ENCODE data around the gene CAPG. TPM values are rescaled to one million over a fixed set of nuclear protein-coding genes. Genes with fewer than 3 reads are reported as not detected.

CAPG gene, protein sequence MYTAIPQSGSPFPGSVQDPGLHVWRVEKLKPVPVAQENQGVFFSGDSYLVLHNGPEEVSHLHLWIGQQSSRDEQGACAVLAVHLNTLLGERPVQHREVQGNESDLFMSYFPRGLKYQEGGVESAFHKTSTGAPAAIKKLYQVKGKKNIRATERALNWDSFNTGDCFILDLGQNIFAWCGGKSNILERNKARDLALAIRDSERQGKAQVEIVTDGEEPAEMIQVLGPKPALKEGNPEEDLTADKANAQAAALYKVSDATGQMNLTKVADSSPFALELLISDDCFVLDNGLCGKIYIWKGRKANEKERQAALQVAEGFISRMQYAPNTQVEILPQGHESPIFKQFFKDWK
- 12.5 and 27.5 TPM in 2 replicates for total RNA-seq (2011; cell fraction: chromatin; rRNA removed; ENCODE audit: low replicate concordance)
- 22.3 and 22.9 TPM in 2 replicates for total RNA-seq (2011; cell fraction: nucleolus; rRNA removed)
- total RNA-seq (2011; cell fraction: nucleoplasm; rRNA removed), result 12.0 and 16.9 TPM in 2 replicates
- total RNA-seq (2014; rRNA removed) (59.5 and 80.5 TPM in 2 replicates), total RNA-seq (2014; rRNA removed; fragmentation: Illumina TruSeq; extraction: Trizol) (18.9 and 25.3 TPM in 2 replicates), total RNA-seq (2015; rRNA removed; fragmentation: Illumina TruSeq; extraction: Trizol) (82.9 and 85.5 TPM in 2 replicates), total RNA-seq (2021) (56.0 and 59.5 TPM in 2 replicates), polyA plus RNA-seq (2011; rRNA removed) (64.7 and 70.7 TPM in 2 replicates), polyA plus RNA-seq (2014; fragmentation: Illumina TruSeq; extraction: Trizol) (39.4 and 48.0 TPM in 2 replicates), polyA plus RNA-seq (2014; fragmentation: Nextera tagmentation; extraction: Ambion mirVana) (10 to 100 TPM; 10.6 to 21.7 TPM), polyA plus RNA-seq (2014; rRNA removed) (83.4 and 90.4 TPM in 2 replicates), polyA minus RNA-seq (2011; rRNA and poly(A)+ RNA removed) (14.5 and 26.8 TPM in 2 replicates), Bru-seq, nascent RNA (percentile 60 among the genes with signal in this experiment), BruChase-seq, experiment 1, labeled RNA remaining after a 2-hour chase (percentile 49 among the genes with signal in this experiment), BruChase-seq, experiment 2, labeled RNA remaining after a 6-hour chase (percentile 54 among the genes with signal in this experiment)
- polyA plus RNA-seq (2011; cell fraction: cytosol; rRNA removed), result 65.8 and 109 TPM in 2 replicates
- 41.7 and 43.1 TPM in 2 replicates for polyA plus RNA-seq (2011; cell fraction: nucleus; rRNA removed)
- polyA plus RNA-seq (2012), result 96.2 and 154 TPM in 2 replicates
- 16.9 and 25.1 TPM in 2 replicates for polyA minus RNA-seq (2011; cell fraction: cytosol; rRNA and poly(A)+ RNA removed)
- polyA minus RNA-seq (2011; cell fraction: nucleus; rRNA and poly(A)+ RNA removed), result 11.3 and 15.8 TPM in 2 replicates
- long read RNA-seq, experiment 1, transcript CAPG-201 (10 exons, 1,442 nt), result minor isoform, 6 of 41 reads
- long read RNA-seq, experiment 1, transcript CAPG-204 (10 exons, 1,151 nt), result major isoform, 24 of 41 reads
- long read RNA-seq, experiment 1, partial matches to known transcripts, result 9 of 41 reads
- long read RNA-seq, experiment 1, other reads (novel, unspliced or antisense), result 2 of 41 reads
- long read RNA-seq, experiment 2, transcript CAPG-201 (10 exons, 1,442 nt), result major isoform, 15 of 58 reads
- long read RNA-seq, experiment 2, partial matches to known transcripts, result 20 of 58 reads
- long read RNA-seq, experiment 2, other reads (novel, unspliced or antisense), result 22 of 58 reads
- long read RNA-seq, experiment 3, transcript CAPG-204 (10 exons, 1,151 nt), result major isoform, 21 of 30 reads
- long read RNA-seq, experiment 3, partial matches to known transcripts, result 3 of 30 reads
- long read RNA-seq, experiment 3, other reads (novel, unspliced or antisense), result 2 of 30 reads

DNA sequence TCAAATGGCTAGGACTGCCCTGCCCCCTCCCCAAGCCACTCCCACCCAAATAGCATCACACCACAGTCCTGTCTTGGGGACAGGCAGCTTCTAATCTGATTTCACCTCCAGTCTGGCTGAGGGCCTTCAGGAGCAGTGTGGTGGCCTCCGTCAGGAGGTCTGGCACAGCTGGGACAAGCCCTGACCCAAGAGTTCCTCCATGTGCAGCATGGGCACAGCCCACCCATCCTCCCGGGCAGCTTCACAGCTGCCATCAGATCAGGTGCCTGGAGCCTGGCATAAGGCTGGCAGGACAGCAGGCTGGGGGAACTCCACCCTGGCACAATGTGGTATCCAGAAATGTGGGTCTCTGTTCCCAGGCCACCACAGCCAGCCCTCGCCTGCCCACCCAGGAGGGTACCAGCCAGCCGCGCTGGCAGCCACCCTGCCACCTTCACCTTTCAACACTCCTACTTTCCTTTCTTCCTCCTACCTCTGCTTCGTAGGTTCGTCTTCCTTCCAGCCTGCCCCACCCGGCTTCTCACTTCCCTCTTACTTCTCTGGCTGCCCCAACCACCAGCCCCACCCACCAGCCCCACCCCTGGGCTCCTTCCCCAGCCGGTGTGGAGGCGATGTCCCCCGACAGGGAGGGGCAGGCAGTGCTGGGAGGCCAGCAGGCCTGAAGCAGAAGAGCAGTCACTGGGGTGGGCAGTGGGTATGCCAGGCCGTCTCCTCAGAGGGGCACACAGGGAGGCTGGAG lies at the start of gene CAPG:
Gene CAPG (minus strand): TSS at position 522 of the 739 bp plus-strand sequence. CDS start 8,221 bp downstream, outside the sequence.
- in situ Hi-C loops (cut with MboI) (no loop called here), intact Hi-C loops (cut with micrococcal nuclease) (loop anchor here (10.0 kb wide), 1 partner anchor 695 kb away; the partner anchor contains the start of genes POLR1A and PTCD3)
- Histone ChIP-seq H3K9ac (ENCODE audit: insufficient read depth in 1 of 2, low read depth in 2 of 2, low read length in 2 of 2) (peak within 1 kb of the TSS; percentile 37 to 92), H3K4me3 (no peak within 1 kb of the TSS), H3K4me1 (replicated peaks in 1 of 2; ENCODE audit: control insufficient read depth in 2 of 2, insufficient read depth in 2 of 2, low read length in 2 of 2) (peaks cover 47 to 48% of the 10 kb centered on the region in 2 experiments), H2AFZ (ENCODE audit: low read depth, low read length) (peak within 1 kb of the TSS; percentile 58), H3K27me3 (ENCODE audit: control insufficient read depth in 2 of 2, insufficient read depth in 2 of 2, low read length in 2 of 2) (no peaks in the 10 kb centered on the region), H3K9me1 (ENCODE audit: control insufficient read depth, insufficient read depth, low read length) (peaks cover 3% of the 10 kb centered on the region), H3K79me2 (ENCODE audit: control insufficient read depth, insufficient read depth, low read length) (no peaks in the 10 kb centered on the region; the same call in 2 of the 3 replicates), H3K4me2 (ENCODE audit: insufficient read depth, low read length) (peak within 1 kb of the TSS; percentile 65), H3K27ac (ENCODE audit: extremely low read depth, low read depth, low read length) (peak within 1 kb of the TSS; percentile 47; the same call in 2 of the 3 replicates), H3K36me3 (ENCODE audit: control insufficient read depth, insufficient read depth, low read length) (no peaks in the 10 kb centered on the region), H3K9me3 (replicated peaks; ENCODE audit: control insufficient read depth, insufficient read depth, low read depth, low read length) (no peaks in the 10 kb centered on the region), H4K20me1 (replicated peaks; ENCODE audit: control insufficient read depth, insufficient read depth, low read length) (no peaks in the 10 kb centered on the region)
- WGBS (ENCODE audit: insufficient coverage, low coverage, missing lambda C conversion rate), result 27% methylated on average over 4 of the region's 12 CpGs
- peak; percentile 78 to 86 (median 82) for DNase-seq (ENCODE audit: extremely low read depth in 1 of 4, low spot score in 3 of 4)
- FAIRE-seq, result peak; percentile 66
- POLR2A ChIA-PET, result interaction anchor here (63.9 kb wide), 1 partner anchor 136 kb away, joined by 1576 read pairs; the partner anchor contains the start of gene MAT2A
- TSS peak; percentile 4 for BruUV-seq (replicated peaks)
- ATAC-seq, result peak; percentile 86
- CTCF ChIA-PET (ENCODE audit: low intra/inter-chr PET ratio), result no interaction called here
- TF ChIP-seq ATF7 (IDR thresholded peaks at IDR 0.05) (no peak), HLTF (IDR thresholded peaks at IDR 0.05) (peak; percentile 70; the same call in 1 of the 2 replicates), MAZ (CRISPR knock-in tag; conservative IDR thresholded peaks at IDR 0.05 in 1 of 2, IDR thresholded peaks at IDR 0.05 in 1 of 2) (peak; percentile 75 to 80), JUND (IDR thresholded peaks at IDR 0.05; ENCODE audit: borderline replicate concordance, low read depth, low read length) (no peak), JUND (tag; IDR thresholded peaks at IDR 0.05; ENCODE audit: borderline replicate concordance, low read depth, low read length) (0 out of 3 replicates have a peak, but pooled peaks have one; percentile 15), SMAD3 (CRISPR knock-in tag; conservative IDR thresholded peaks at IDR 0.05) (no peak), ZNF431 (CRISPR knock-in tag; IDR thresholded peaks at IDR 0.05) (no peak), SPI1 (IDR thresholded peaks at IDR 0.05; ENCODE audit: borderline replicate concordance, low read depth, low read length) (peak; percentile 63; the same call in 1 of the 2 replicates)
- TF ChIP-seq, protein P1, sequence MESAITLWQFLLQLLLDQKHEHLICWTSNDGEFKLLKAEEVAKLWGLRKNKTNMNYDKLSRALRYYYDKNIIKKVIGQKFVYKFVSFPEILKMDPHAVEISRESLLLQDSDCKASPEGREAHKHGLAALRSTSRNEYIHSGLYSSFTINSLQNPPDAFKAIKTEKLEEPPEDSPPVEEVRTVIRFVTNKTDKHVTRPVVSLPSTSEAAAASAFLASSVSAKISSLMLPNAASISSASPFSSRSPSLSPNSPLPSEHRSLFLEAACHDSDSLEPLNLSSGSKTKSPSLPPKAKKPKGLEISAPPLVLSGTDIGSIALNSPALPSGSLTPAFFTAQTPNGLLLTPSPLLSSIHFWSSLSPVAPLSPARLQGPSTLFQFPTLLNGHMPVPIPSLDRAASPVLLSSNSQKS (CRISPR knock-in tag; IDR thresholded peaks at IDR 0.05), result no peak
